ENCODE measurements around the gene AQP4. TPM values are rescaled to one million over a fixed set of nuclear protein-coding genes. Genes with fewer than 3 reads are reported as not detected.

The AQP4 gene
- total and polyA plus RNA-seq, 2 of the 13 experiments (the other 11 are each of a cell fraction or from before 2014, with no cell fraction given): 0.20 to 0.62 TPM

- no peak for TF ChIP-seq CENPBD1 (CRISPR knock-in tag; IDR thresholded peaks at IDR 0.05; ENCODE audit: borderline replicate concordance, low read depth)
Observed at GRCh38 chr18:26819046-26819445, 46.5 kb downstream of the AQP4 start (continued).

GRCh38 chr18:26818461-26818860, 47.0 kb downstream of the AQP4 start:
- ATAC-seq: no peak
- H3K4me2 ChIP-seq (ENCODE audit: low read depth, low read length): no peak overlapping the region
- CTCF ChIA-PET (ENCODE audit: low intra/inter-chr PET ratio, low total read pairs): no interaction called here
- TF ChIP-seq NFE2L1 (CRISPR knock-in tag; IDR thresholded peaks at IDR 0.05; ENCODE audit: borderline replicate concordance) (no peak), IRX3 (CRISPR knock-in tag; IDR thresholded peaks at IDR 0.05; ENCODE audit: borderline replicate concordance, low read depth) (no peak), JDP2 (CRISPR knock-in tag; IDR thresholded peaks at IDR 0.05; ENCODE audit: borderline replicate concordance) (no peak), ZMAT5 (CRISPR knock-in tag; IDR thresholded peaks at IDR 0.05; ENCODE audit: borderline replicate concordance, low read depth) (no peak), ZBTB42 (CRISPR knock-in tag; IDR thresholded peaks at IDR 0.05) (no peak), ZBTB39 (CRISPR knock-in tag; IDR thresholded peaks at IDR 0.05) (no peak), ERF (CRISPR knock-in tag; IDR thresholded peaks at IDR 0.05) (no peak), CHD2 (IDR thresholded peaks at IDR 0.05; ENCODE audit: low read depth, low read length) (no peak), SOX6 (IDR thresholded peaks at IDR 0.05) (no peak), SOX6 (CRISPR knock-in tag; IDR thresholded peaks at IDR 0.05) (no peak), MTA1 (CRISPR knock-in tag; IDR thresholded peaks at IDR 0.05; ENCODE audit: borderline replicate concordance) (no peak), NRL (CRISPR knock-in tag; IDR thresholded peaks at IDR 0.05; ENCODE audit: borderline replicate concordance) (no peak), ZSCAN20 (CRISPR knock-in tag; IDR thresholded peaks at IDR 0.05; ENCODE audit: borderline replicate concordance) (no peak)
- H3K4me1 ChIP-seq (ENCODE audit: insufficient read depth, low read length): no peaks in the 10 kb centered on the region
- H3K27me3 ChIP-seq (ENCODE audit: control insufficient read depth in 1 of 2, insufficient read depth in 2 of 2, low read length in 2 of 2): no peaks in the 10 kb centered on the region
- H3K79me2 ChIP-seq (ENCODE audit: insufficient read depth, low read length): no peaks in the 10 kb centered on the region
- no peak for DNase-seq (ENCODE audit: low spot score)
- no peak overlapping the region for H3K27ac ChIP-seq (ENCODE audit: extremely low read length, insufficient read depth, low read length)
- POLR2A ChIA-PET: no interaction called here
- peaks cover 6% of the 10 kb centered on the region for H3K9me3 ChIP-seq (ENCODE audit: low read length)
- H3K36me3 ChIP-seq (replicated peaks in 1 of 2; ENCODE audit: control insufficient read depth in 1 of 2, insufficient read depth in 2 of 2, low read length in 2 of 2): no peaks in the 10 kb centered on the region
- intact Hi-C loops (cut with micrococcal nuclease; ENCODE audit: unreplicated experiment): no loop called here
- no TSS peak for BruUV-seq (replicated peaks)
- no peak overlapping the region for H3K4me3 ChIP-seq (replicated peaks in 1 of 3; ENCODE audit: insufficient read depth in 1 of 3, low read depth in 2 of 3, low read length in 3 of 3)
- 0% methylated on average over 1 of the region's 1 CpG for WGBS (ENCODE audit: low lambda C conversion rate)
- no peak for FAIRE-seq
- H2AFZ ChIP-seq (ENCODE audit: low read length): no peak overlapping the region
- H4K20me1 ChIP-seq (ENCODE audit: insufficient read depth, low read length): no peaks in the 10 kb centered on the region
- in situ Hi-C loops (cut with HindIII; ENCODE audit: extremely low pct_ligation_motif_present, low pct_unique_long_range_greater_than_20kb): loop anchor here (10.0 to 25.0 kb wide), 2 partner anchors 494 to 786 kb away; no protein-coding TSS in a partner anchor
- no peak overlapping the region for H3K9ac ChIP-seq (ENCODE audit: insufficient read depth, low read depth, low read length)

All from HepG2 (cell line).